CD4-positive, alpha-beta T cell (primary cell): ENCODE measurements around the gene KLHL34. TPM values are rescaled to one million over a fixed set of nuclear protein-coding genes. Genes with fewer than 3 reads are reported as not detected.

Experiments used
- ATAC-seq: fragments of 200-7000 bp; cut with Tn5 transposase; one replicate; pipeline ENCODE4 v1.10.0; 2022; ENCODE audit warnings: mild to moderate bottlenecking; ENCODE audit not compliant: poor library complexity
- CTCF ChIA-PET: fragments of 350-600 bp; sonication (Branson Sonifier 250); formaldehyde crosslinking; loops from one replicate; lab custom pipeline; 2021; ENCODE audit warnings: antibody characterized with exemption, inconsistent platforms; lab: Charles Lee
- POLR2A ChIA-PET: fragments of 350-600 bp; sonication (Branson Sonifier 250); formaldehyde crosslinking; loops from one replicate; lab custom pipeline; 2021; ENCODE audit warnings: antibody characterized with exemption, inconsistent platforms; lab: Charles Lee
- DNase-seq, 14 experiments: peaks; one replicate each; pipeline ENCODE4 v3.0.0-alpha.2; 2013 to 2020; ENCODE audit warnings: mixed read lengths in 2 of 14
- H3K27ac ChIP-seq, 2 donors: one replicate each; pipeline versions ENCODE4 v1.5.1 to v1.7.0; 2013; ENCODE audit warnings: low read length in 2 of 2, low read depth in 1 of 2, mild to moderate bottlenecking in 1 of 2
- H3K27me3 ChIP-seq, 2 experiments: 1 replicate in 1 of 2; 2 replicates in 1 of 2; pipeline versions ENCODE4 v1.6.1 to v1.7.0; 2013; ENCODE audit warnings: low read length in 2 of 2, control low read depth in 1 of 2, mild to moderate bottlenecking in 1 of 2, moderate library complexity in 1 of 2; ENCODE audit not compliant: insufficient read depth in 2 of 2, control insufficient read depth in 1 of 2
- H3K36me3 ChIP-seq: one replicate; pipeline ENCODE4 v1.6.1; 2013; ENCODE audit warnings: low read length, control low read depth; ENCODE audit not compliant: insufficient read depth
- H3K4me1 ChIP-seq: one replicate; pipeline ENCODE4 v1.6.1; 2013; ENCODE audit warnings: low read length, control low read depth; ENCODE audit not compliant: insufficient read depth
- H3K4me3 ChIP-seq: one replicate; pipeline ENCODE4 v1.5.1; 2013; ENCODE audit warnings: mild to moderate bottlenecking, low read length, moderate library complexity
- H3K9me3 ChIP-seq, 2 experiments: 1 replicate in 1 of 2; 2 replicates in 1 of 2; pipeline versions ENCODE4 v1.6.1 to v1.7.0; 2013; ENCODE audit warnings: low read length in 2 of 2, mild to moderate bottlenecking in 2 of 2, control low read depth in 1 of 2, moderate library complexity in 1 of 2; ENCODE audit not compliant: control insufficient read depth in 1 of 2, insufficient read depth in 1 of 2
- H3K27ac Mint-ChIP-seq: one replicate; pipeline ENCODE4 v1.8.0; 2020; ENCODE audit warnings: mixed read lengths
- H3K27me3 Mint-ChIP-seq: one replicate; pipeline ENCODE4 v1.8.0; 2021; ENCODE audit warnings: mixed read lengths
- H3K36me3 Mint-ChIP-seq: one replicate; pipeline ENCODE4 v1.8.0; 2021; ENCODE audit warnings: low read depth, mixed read lengths
- H3K4me1 Mint-ChIP-seq: one replicate; pipeline ENCODE4 v1.8.0; 2021; ENCODE audit warnings: low read depth, mixed read lengths
- H3K4me3 Mint-ChIP-seq: one replicate; pipeline ENCODE4 v1.8.0; 2020; ENCODE audit warnings: mild to moderate bottlenecking, mixed read lengths
- H3K9me3 Mint-ChIP-seq: one replicate; pipeline ENCODE4 v1.8.0; 2020; ENCODE audit warnings: mixed read lengths
- intact Hi-C, 2 experiments: fragments of 100-400 bp; cut with DNase I in 1 of 2; cut with micrococcal nuclease in 1 of 2; formaldehyde crosslinking; loops; one replicate each; pipeline versions ENCODE4 v1.15.1 to v1.9.0; 2023 to 2025; cut with DNase I, micrococcal nuclease
- total RNA-seq, 174 experiments: library from RNA in 2 of 174; stranded (reverse) in 2 of 174; gene quantifications; one replicate each; pipeline ENCODE4 v1.2.3 and lab custom pipeline; 2021 to 2026
- TF ChIP-seq, protein P1 (sequence below): fragments of 200-600 bp; IDR thresholded peaks from one replicate; pipeline ENCODE4 v1.8.0; 2022; ENCODE audit warnings: antibody characterized with exemption, mild to moderate bottlenecking

Gene KLHL34
- total RNA-seq, 2 experiments from 2014 or later = 0.52 to 0.70 TPM

DNA sequence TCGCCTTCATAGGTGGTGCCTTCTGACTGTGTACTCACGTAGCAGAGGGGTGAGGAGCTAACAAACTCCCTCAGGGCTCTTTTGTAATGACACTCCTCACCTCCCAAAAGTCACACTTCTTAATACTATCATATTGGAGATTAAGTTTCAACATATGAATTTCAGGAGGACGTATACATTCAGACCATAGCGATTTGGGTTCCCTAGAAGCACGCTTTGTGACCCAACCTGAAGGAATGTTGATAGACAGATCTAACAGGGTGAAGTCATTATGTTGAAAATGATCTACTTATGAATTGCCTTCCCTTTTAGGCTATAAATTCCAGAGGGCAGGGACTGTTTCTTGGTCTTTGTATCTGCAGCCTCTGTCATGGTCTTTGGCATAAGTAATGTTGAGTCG, 3.2 kb upstream of the KLHL34 start:
- no peaks in the 10 kb centered on the region for H3K27me3 ChIP-seq
- Mint-ChIP-seq H3K27me3 (no peaks in the 10 kb centered on the region), H3K27ac (no peak overlapping the region), H3K9me3 (no peaks in the 10 kb centered on the region), H3K4me3 (no peak overlapping the region), H3K4me1 (peaks cover 10% of the 10 kb centered on the region), H3K36me3 (no peaks in the 10 kb centered on the region)
- no peaks in the 10 kb centered on the region for H3K36me3 ChIP-seq
- ChIA-PET CTCF (no interaction called here), POLR2A (no interaction called here)
- H3K4me3 ChIP-seq = no peak overlapping the region
- TF ChIP-seq, protein P1, sequence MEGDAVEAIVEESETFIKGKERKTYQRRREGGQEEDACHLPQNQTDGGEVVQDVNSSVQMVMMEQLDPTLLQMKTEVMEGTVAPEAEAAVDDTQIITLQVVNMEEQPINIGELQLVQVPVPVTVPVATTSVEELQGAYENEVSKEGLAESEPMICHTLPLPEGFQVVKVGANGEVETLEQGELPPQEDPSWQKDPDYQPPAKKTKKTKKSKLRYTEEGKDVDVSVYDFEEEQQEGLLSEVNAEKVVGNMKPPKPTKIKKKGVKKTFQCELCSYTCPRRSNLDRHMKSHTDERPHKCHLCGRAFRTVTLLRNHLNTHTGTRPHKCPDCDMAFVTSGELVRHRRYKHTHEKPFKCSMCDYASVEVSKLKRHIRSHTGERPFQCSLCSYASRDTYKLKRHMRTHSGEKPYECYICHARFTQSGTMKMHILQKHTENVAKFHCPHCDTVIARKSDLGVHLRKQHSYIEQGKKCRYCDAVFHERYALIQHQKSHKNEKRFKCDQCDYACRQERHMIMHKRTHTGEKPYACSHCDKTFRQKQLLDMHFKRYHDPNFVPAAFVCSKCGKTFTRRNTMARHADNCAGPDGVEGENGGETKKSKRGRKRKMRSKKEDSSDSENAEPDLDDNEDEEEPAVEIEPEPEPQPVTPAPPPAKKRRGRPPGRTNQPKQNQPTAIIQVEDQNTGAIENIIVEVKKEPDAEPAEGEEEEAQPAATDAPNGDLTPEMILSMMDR = no peak
- peaks cover 5% of the 10 kb centered on the region for H3K4me1 ChIP-seq
- DNase-seq (no peak), ATAC-seq (no peak)
- intact Hi-C loops = no loop called here
- H3K27ac ChIP-seq = no peak overlapping the region
- peaks cover 0 to 9% of the 10 kb centered on the region in 2 experiments for H3K9me3 ChIP-seq

DNA sequence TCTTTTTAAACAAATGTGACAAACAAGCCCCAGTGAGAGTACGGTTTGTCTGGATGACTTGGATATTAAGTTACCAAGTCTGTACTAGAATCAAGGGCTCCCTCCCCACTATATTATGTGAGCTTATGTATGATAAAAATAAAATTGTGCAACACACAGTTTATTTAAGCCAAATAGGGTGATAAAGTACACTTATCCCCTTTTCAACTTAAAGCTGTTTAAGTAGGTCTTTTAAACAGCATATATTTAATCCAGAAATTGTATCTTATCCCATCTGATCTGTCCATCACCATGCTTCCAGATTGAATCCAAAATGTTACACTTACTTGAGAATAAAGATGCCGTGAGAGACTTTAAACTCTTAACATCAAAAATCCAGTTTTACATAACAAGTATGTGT, 2.0 kb upstream of the KLHL34 start:
- DNase-seq (no peak), ATAC-seq (no peak)
- ChIA-PET POLR2A (no interaction called here), CTCF (interaction anchor here (0.6 kb wide), 1 partner anchor 1274 kb away, joined by 3 read pairs; no protein-coding TSS in a partner anchor)
- TF ChIP-seq, protein P1 = no peak
- no peaks in the 10 kb centered on the region for H3K9me3 Mint-ChIP-seq
- Histone ChIP-seq H3K9me3 (peaks cover 0 to 16% of the 10 kb centered on the region in 2 experiments), H3K27ac (no peak overlapping the region), H3K4me1 (peaks cover 5% of the 10 kb centered on the region), H3K4me3 (no peak overlapping the region), H3K36me3 (no peaks in the 10 kb centered on the region), H3K27me3 (no peaks in the 10 kb centered on the region)
- no peaks in the 10 kb centered on the region for H3K36me3 Mint-ChIP-seq
- H3K27me3 Mint-ChIP-seq = no peaks in the 10 kb centered on the region
- H3K4me1 Mint-ChIP-seq = peaks cover 10% of the 10 kb centered on the region
- peak overlapping the region; percentile 23 for H3K4me3 Mint-ChIP-seq
- no peak overlapping the region for H3K27ac Mint-ChIP-seq
- intact Hi-C loops = no loop called here

DNA sequence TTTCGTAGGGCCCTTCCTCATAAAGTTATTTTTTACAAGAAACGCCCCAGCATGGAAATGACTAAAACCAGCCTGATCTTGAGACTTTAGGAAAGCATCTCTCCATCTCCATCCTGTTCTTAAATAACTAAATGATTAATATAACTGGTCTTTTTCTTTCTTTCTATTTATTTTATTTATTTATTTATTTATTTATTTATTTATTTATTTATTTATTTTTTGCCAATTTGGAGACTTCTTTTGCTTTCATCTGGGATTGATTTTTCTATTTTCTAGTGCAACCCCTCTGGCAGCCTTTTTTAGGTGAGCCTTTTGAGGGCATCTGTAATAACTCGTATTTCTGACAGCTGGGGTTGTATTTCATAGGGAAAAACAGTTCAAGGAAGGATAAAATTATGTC, 1.2 kb upstream of the KLHL34 start:
- Mint-ChIP-seq H3K9me3 (no peaks in the 10 kb centered on the region), H3K4me1 (peaks cover 10% of the 10 kb centered on the region), H3K36me3 (no peaks in the 10 kb centered on the region), H3K27ac (peak overlapping the region; percentile 30), H3K27me3 (no peaks in the 10 kb centered on the region), H3K4me3 (peak overlapping the region; percentile 84)
- intact Hi-C loops = no loop called here
- DNase-seq (no peak), ATAC-seq (no peak)
- ChIA-PET POLR2A (interaction anchor here (1.0 kb wide), 1 partner anchor 180 kb away, joined by 3 read pairs; the partner anchor contains the start of gene MBTPS2), CTCF (no interaction called here)
- Histone ChIP-seq H3K27me3 (no peaks in the 10 kb centered on the region), H3K27ac (no peak overlapping the region), H3K4me3 (no peak overlapping the region), H3K9me3 (peaks cover 0 to 16% of the 10 kb centered on the region in 2 experiments), H3K4me1 (peaks cover 5% of the 10 kb centered on the region), H3K36me3 (no peaks in the 10 kb centered on the region)
- TF ChIP-seq, protein P1 = no peak
